Measurements from ENCODE around the gene C10orf67. TPM values are rescaled to one million over a fixed set of nuclear protein-coding genes. Genes with fewer than 3 reads are reported as not detected.

Gene C10orf67
- total and polyA plus RNA-seq, 2 experiments from 2014 or later: 0.16 TPM; not detected in 1

GRCh38 chr10:23337616-23338015, 7.0 kb downstream of the C10orf67 start:
- Mint-ChIP-seq H3K27me3 (ENCODE audit: insufficient read depth, low read depth, poor library complexity) (peaks cover 8% of the 10 kb centered on the region), H3K4me3 (no peak overlapping the region), H3K36me3 (ENCODE audit: low read depth) (no peaks in the 10 kb centered on the region), H3K4me1 (no peaks in the 10 kb centered on the region; the same call in 2 of the 3 replicates), H3K27ac (no peak overlapping the region), H3K9me3 (no peaks in the 10 kb centered on the region)
- DNase-seq (ENCODE audit: low spot score) (no peak), ATAC-seq (no peak)
- H3K27ac ChIP-seq (ENCODE audit: low read depth): no peak overlapping the region
- H3K4me2 ChIP-seq: no peak overlapping the region
- TF ChIP-seq REST (IDR thresholded peaks at IDR 0.05; ENCODE audit: unreplicated experiment) (no peak), ETS1 (IDR thresholded peaks at IDR 0.05) (no peak), ZNF114 (CRISPR knock-in tag; IDR thresholded peaks at IDR 0.05) (no peak), EZH2 (IDR thresholded peaks at IDR 0.05; ENCODE audit: low read depth, unreplicated experiment) (no peak)
- no peaks in the 10 kb centered on the region for H3K36me3 ChIP-seq (ENCODE audit: insufficient read depth)
- no peaks in the 10 kb centered on the region for H4K20me1 ChIP-seq (replicated peaks; ENCODE audit: insufficient read depth)
- H3F3A ChIP-seq (replicated peaks; ENCODE audit: low read depth): no peaks in the 10 kb centered on the region
- H3K9me2 ChIP-seq (ENCODE audit: insufficient read depth): no peaks in the 10 kb centered on the region
- H3K4me3 ChIP-seq: no peak overlapping the region
- no peak overlapping the region for H2AFZ ChIP-seq
- H3K27me3 ChIP-seq (ENCODE audit: insufficient read depth): peaks cover 6% of the 10 kb centered on the region
- no peaks in the 10 kb centered on the region for H3K79me2 ChIP-seq (replicated peaks; ENCODE audit: insufficient read depth)
- 0 out of 2 replicates have a peak, but pooled peaks cover under 1% of the 10 kb centered on the region for H3K4me1 ChIP-seq (ENCODE audit: insufficient read depth)

- DNase-seq (ENCODE audit: low spot score) (no peak), ATAC-seq (no peak)
- H3K27me3 Mint-ChIP-seq (ENCODE audit: insufficient read depth, low read depth, poor library complexity): peaks cover 3% of the 10 kb centered on the region
- H3K4me1 Mint-ChIP-seq: no peaks in the 10 kb centered on the region
- Histone ChIP-seq H3K36me3 (ENCODE audit: insufficient read depth) (no peaks in the 10 kb centered on the region), H3F3A (replicated peaks; ENCODE audit: low read depth) (no peaks in the 10 kb centered on the region), H3K27ac (ENCODE audit: low read depth) (no peak overlapping the region), H3K4me3 (no peak overlapping the region), H3K79me2 (replicated peaks; ENCODE audit: insufficient read depth) (no peaks in the 10 kb centered on the region), H3K9me2 (ENCODE audit: insufficient read depth) (no peaks in the 10 kb centered on the region), H2AFZ (no peak overlapping the region), H3K27me3 (ENCODE audit: insufficient read depth) (no peaks in the 10 kb centered on the region), H3K4me2 (no peak overlapping the region), H3K4me1 (ENCODE audit: insufficient read depth) (no peaks in the 10 kb centered on the region), H4K20me1 (replicated peaks; ENCODE audit: insufficient read depth) (no peaks in the 10 kb centered on the region)
- peaks cover 3% of the 10 kb centered on the region; the same call in 1 of the 3 replicates for H3K9me3 Mint-ChIP-seq
- no peaks in the 10 kb centered on the region for H3K36me3 Mint-ChIP-seq (ENCODE audit: low read depth)
- no peak overlapping the region for H3K27ac Mint-ChIP-seq
- no peak overlapping the region for H3K4me3 Mint-ChIP-seq
- no peak for TF ChIP-seq CTCF (conservative IDR thresholded peaks at IDR 0.05; ENCODE audit: low read depth in 2 of 2)
- TF ChIP-seq CREB1 (CRISPR knock-in tag; IDR thresholded peaks at IDR 0.05; ENCODE audit: low read depth): no peak
- no peak for TF ChIP-seq ZNF114 (CRISPR knock-in tag; IDR thresholded peaks at IDR 0.05)
- TF ChIP-seq ZNF462 (CRISPR knock-in tag; IDR thresholded peaks at IDR 0.05): no peak
- TF ChIP-seq ZNF331 (CRISPR knock-in tag; IDR thresholded peaks at IDR 0.05; ENCODE audit: low read depth): no peak
Measured at GRCh38 chr10:23331567-23332301, 12.9 kb downstream of the C10orf67 start.
